Muscle of arm (tissue), 12 donors: ENCODE data around the gene ZXDB. TPM values are rescaled to one million over a fixed set of nuclear protein-coding genes. Genes with fewer than 3 reads are reported as not detected.

Experiments used
- DNase-seq: peaks from one replicate; pipeline ENCODE4 v3.0.0-alpha.2; 2013
- polyA plus RNA-seq, 12 donors: library from polyadenylated mRNA; unstranded; fragments of 120-200 nt; gene quantifications; one replicate each; pipeline ENCODE4 v1.2.1, GENCODE V29; 2013; ENCODE audit not compliant: insufficient read length in 12 of 12

Gene ZXDB
- polyA plus RNA-seq, 12 donors: 5.6 to 11.2 (median 6.1) TPM; not detected in 1

- DNase-seq: no peak
These were observed 55.2 kb downstream of the ZXDB start for GRCh38 chrX:57647020-57647419.

Other genes with a start within 250 kb of the ZXDB start
- under 1 TPM in 2 of 12 donors, not detected in 10; 0.07 to 0.08 TPM for gene NLRP2B, start 88.2 kb downstream of the ZXDB start, polyA plus RNA-seq